ENCODE measurements around the gene CWC22. TPM values are rescaled to one million over a fixed set of nuclear protein-coding genes. Genes with fewer than 3 reads are reported as not detected.

Gene CWC22
- total and polyA plus RNA-seq, 2 experiments from 2014 or later = 17.3 to 21.0 TPM

DNA sequence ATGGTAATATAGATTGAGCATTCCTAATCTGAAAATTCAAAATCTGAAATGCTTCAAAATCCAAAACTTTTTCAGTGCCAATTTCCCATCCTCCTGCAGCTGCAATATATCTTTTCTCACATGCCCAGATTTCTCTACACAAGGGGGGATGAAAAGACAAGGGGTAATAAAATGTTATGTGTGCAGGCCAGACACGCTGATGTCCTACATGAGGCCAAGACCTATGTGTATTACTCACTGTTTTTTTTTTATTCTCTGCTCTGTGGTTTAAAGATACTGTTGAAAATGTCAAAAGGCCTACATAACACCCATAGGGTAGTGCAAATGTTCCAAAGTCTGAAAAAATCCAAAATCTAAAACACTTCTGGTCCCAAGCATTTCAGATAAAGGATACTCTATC is 41.2 kb upstream of the CWC22 start:
- Histone ChIP-seq H3K4me3 (no peak overlapping the region), H3K9me3 (ENCODE audit: low read depth) (no peaks in the 10 kb centered on the region), H3K9ac (no peak overlapping the region), H2AFZ (no peak overlapping the region), H3K9me2 (ENCODE audit: insufficient read depth) (no peaks in the 10 kb centered on the region), H3K79me2 (ENCODE audit: insufficient read depth) (no peaks in the 10 kb centered on the region), H3K27ac (no peak overlapping the region), H3K4me1 (ENCODE audit: insufficient read depth) (no peaks in the 10 kb centered on the region; the same call in 1 of the 2 replicates), H3K36me3 (ENCODE audit: low read depth) (no peaks in the 10 kb centered on the region), H3K4me2 (ENCODE audit: unreplicated experiment) (no peak overlapping the region), H4K20me1 (ENCODE audit: insufficient read depth) (no peaks in the 10 kb centered on the region), H3F3A (ENCODE audit: insufficient read depth) (no peaks in the 10 kb centered on the region), H3K27me3 (replicated peaks; ENCODE audit: insufficient read depth) (peaks cover 19% of the 10 kb centered on the region)
- DNase-seq = no peak
- WGBS, 2 experiments (ENCODE audit: low coverage in 1 of 2, low lambda C conversion rate in 2 of 2, missing lambda C conversion rate in 2 of 2) = 71 to 76% methylated on average over 1 of the region's 1 CpG
- no peak for TF ChIP-seq EZH2phosphoT487 (IDR thresholded peaks at IDR 0.05; ENCODE audit: insufficient read depth, low read depth)
- TF ChIP-seq EZH2 (IDR thresholded peaks at IDR 0.05; ENCODE audit: insufficient read depth, poor library complexity, severe bottlenecking) = no peak
- in situ Hi-C loops (cut with MboI) = no loop called here

- Histone ChIP-seq H3K79me2 (ENCODE audit: insufficient read depth) (no peaks in the 10 kb centered on the region), H3K9ac (no peak overlapping the region), H3K4me2 (ENCODE audit: unreplicated experiment) (no peak overlapping the region), H4K20me1 (ENCODE audit: insufficient read depth) (no peaks in the 10 kb centered on the region), H3K9me2 (ENCODE audit: insufficient read depth) (no peaks in the 10 kb centered on the region), H3F3A (ENCODE audit: insufficient read depth) (no peaks in the 10 kb centered on the region), H3K4me1 (ENCODE audit: insufficient read depth) (no peaks in the 10 kb centered on the region; the same call in 1 of the 2 replicates), H3K4me3 (no peak overlapping the region), H3K27ac (no peak overlapping the region), H3K9me3 (ENCODE audit: low read depth) (no peaks in the 10 kb centered on the region), H3K27me3 (replicated peaks; ENCODE audit: insufficient read depth) (peaks cover 28% of the 10 kb centered on the region), H2AFZ (no peak overlapping the region), H3K36me3 (ENCODE audit: low read depth) (no peaks in the 10 kb centered on the region)
- DNase-seq = peak; percentile 7
- in situ Hi-C loops (cut with MboI) = no loop called here
- no peak for TF ChIP-seq EZH2 (IDR thresholded peaks at IDR 0.05; ENCODE audit: insufficient read depth, poor library complexity, severe bottlenecking)
- TF ChIP-seq EZH2phosphoT487 (IDR thresholded peaks at IDR 0.05; ENCODE audit: insufficient read depth, low read depth) = no peak
Observed at GRCh38 chr2:180046776-180047175, 39.7 kb upstream of the CWC22 start.

DNA sequence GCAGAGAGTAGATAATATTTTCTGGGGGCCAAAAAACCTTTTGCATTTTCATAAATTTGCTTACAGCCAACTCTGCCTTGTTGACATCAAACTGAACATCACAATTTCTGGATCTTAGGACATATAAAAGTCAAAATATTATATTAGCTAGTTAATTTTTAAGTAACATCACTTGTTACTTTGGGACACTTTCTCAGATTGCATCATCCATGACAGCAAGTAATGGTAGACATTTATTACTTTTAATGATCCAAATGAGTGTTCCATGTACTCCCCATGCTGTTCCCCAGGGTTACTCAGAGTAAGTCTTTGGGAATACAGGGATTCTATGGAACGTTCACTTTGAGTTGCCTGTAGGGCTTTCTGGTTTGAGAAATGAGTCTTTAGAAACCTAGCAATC is 39.1 kb upstream of the CWC22 start:
- H3K9ac ChIP-seq = no peak overlapping the region
- no peaks in the 10 kb centered on the region for H3F3A ChIP-seq (ENCODE audit: insufficient read depth)
- no peak overlapping the region for H3K27ac ChIP-seq
- WGBS, 2 experiments (ENCODE audit: low coverage in 1 of 2, low lambda C conversion rate in 2 of 2, missing lambda C conversion rate in 2 of 2) = 88 to 95% methylated on average over 1 of the region's 1 CpG
- no peak for DNase-seq
- H3K27me3 ChIP-seq (replicated peaks; ENCODE audit: insufficient read depth) = peaks cover 29% of the 10 kb centered on the region
- no peaks in the 10 kb centered on the region for H3K9me2 ChIP-seq (ENCODE audit: insufficient read depth)
- in situ Hi-C loops (cut with MboI) = no loop called here
- H3K4me2 ChIP-seq (ENCODE audit: unreplicated experiment) = no peak overlapping the region
- H3K79me2 ChIP-seq (ENCODE audit: insufficient read depth) = no peaks in the 10 kb centered on the region
- H3K4me1 ChIP-seq (ENCODE audit: insufficient read depth) = no peaks in the 10 kb centered on the region; the same call in 1 of the 2 replicates
- no peaks in the 10 kb centered on the region for H3K9me3 ChIP-seq (ENCODE audit: low read depth)
- TF ChIP-seq EZH2phosphoT487 (IDR thresholded peaks at IDR 0.05; ENCODE audit: insufficient read depth, low read depth) = no peak
- no peak for TF ChIP-seq EZH2 (IDR thresholded peaks at IDR 0.05; ENCODE audit: insufficient read depth, poor library complexity, severe bottlenecking)
- H2AFZ ChIP-seq = no peak overlapping the region
- no peaks in the 10 kb centered on the region for H3K36me3 ChIP-seq (ENCODE audit: low read depth)
- no peak overlapping the region for H3K4me3 ChIP-seq
- no peaks in the 10 kb centered on the region for H4K20me1 ChIP-seq (ENCODE audit: insufficient read depth)

DNA sequence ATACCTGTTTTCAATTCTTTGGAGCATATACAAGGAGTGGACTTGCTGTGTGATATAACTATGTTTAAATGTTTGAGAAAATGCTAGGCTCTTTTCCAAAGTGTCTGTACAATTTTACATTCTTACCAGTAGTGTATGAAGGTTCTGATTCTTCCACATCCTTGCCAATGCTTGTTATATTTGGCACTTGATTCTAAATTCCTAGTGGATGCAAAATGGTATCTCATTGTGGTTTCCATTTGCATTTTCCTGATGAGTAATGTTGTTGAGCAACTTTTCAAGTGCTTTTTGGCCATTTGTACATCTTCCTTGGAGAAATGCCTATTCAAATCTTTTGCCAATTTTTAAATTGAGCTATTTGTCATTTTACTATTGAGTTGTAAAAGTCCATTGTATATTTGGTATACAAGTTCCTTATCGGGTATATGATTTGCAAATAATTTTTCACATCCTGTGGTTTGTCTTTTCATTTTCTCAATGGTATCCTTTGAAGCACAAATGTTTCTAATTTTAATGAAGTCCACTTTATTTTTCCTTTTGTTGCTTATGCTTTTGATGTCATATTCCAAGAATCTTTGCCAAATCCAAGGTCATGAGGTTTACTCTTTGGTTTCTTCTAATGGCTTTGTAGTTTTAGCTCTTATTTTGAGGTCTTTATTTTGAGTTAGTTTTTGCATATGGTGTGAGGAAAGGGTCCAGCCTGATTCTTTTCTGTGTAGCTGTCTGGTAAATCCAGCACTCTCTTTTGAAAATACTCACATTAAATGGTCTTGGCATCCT is 33.2 kb upstream of the CWC22 start:
- no peak for TF ChIP-seq EZH2 (IDR thresholded peaks at IDR 0.05; ENCODE audit: insufficient read depth, poor library complexity, severe bottlenecking)
- TF ChIP-seq EZH2phosphoT487 (IDR thresholded peaks at IDR 0.05; ENCODE audit: insufficient read depth, low read depth) = peak; percentile 92
- Histone ChIP-seq H3K4me3 (no peak overlapping the region), H3K9me2 (ENCODE audit: insufficient read depth) (no peaks in the 10 kb centered on the region), H3K36me3 (ENCODE audit: low read depth) (no peaks in the 10 kb centered on the region), H2AFZ (no peak overlapping the region), H3F3A (ENCODE audit: insufficient read depth) (peaks cover 21% of the 10 kb centered on the region), H3K27ac (no peak overlapping the region), H3K79me2 (ENCODE audit: insufficient read depth) (no peaks in the 10 kb centered on the region), H3K9me3 (ENCODE audit: low read depth) (no peaks in the 10 kb centered on the region), H3K4me1 (ENCODE audit: insufficient read depth) (peaks cover 19% of the 10 kb centered on the region), H3K27me3 (replicated peaks; ENCODE audit: insufficient read depth) (peaks cover 22% of the 10 kb centered on the region), H3K9ac (no peak overlapping the region), H3K4me2 (ENCODE audit: unreplicated experiment) (peak overlapping the region; percentile 32), H4K20me1 (ENCODE audit: insufficient read depth) (no peaks in the 10 kb centered on the region)
- in situ Hi-C loops (cut with MboI) = no loop called here
- WGBS, 2 experiments (ENCODE audit: low coverage in 1 of 2, low lambda C conversion rate in 2 of 2, missing lambda C conversion rate in 2 of 2) = 0 to 2% methylated on average over 1 of the region's 1 CpG
- peak; percentile 90 for DNase-seq

Data from GM23248 (cell line).